PC-9 (cell line): ENCODE data around the gene TMEM135. TPM values are rescaled to one million over a fixed set of nuclear protein-coding genes. Genes with fewer than 3 reads are reported as not detected.
"Not testable (repeated sequence)": the region's sequence is repeated elsewhere in the genome, so short reads cannot be mapped to it uniquely, and the experiment has no call there.

Source experiments
- BruUV-seq: library from RNA; stranded (reverse); fragments of 400-500 nt; replicated peaks from 2 replicates; lab custom pipeline; 2021; lab: Mats Ljungman, UMichigan
- CTCF ChIA-PET: fragments of 300-600 bp; sonication (Branson Sonifier 250); formaldehyde crosslinking; loops from one replicate; lab custom pipeline; 2022; ENCODE audit warnings: antibody characterized with exemption; lab: Charles Lee
- POLR2A ChIA-PET: fragments of 300-600 bp; sonication (Branson Sonifier 250); formaldehyde crosslinking; loops from one replicate; lab custom pipeline; 2022; ENCODE audit warnings: antibody characterized with exemption; ENCODE audit not compliant: unreplicated experiment; lab: Charles Lee
- DNase-seq, 2 experiments: peaks; one replicate each; pipeline versions ENCODE4 v3.0.0 to v3.0.0-alpha.2; 2015 to 2022; ENCODE audit warnings: mixed read lengths in 1 of 2
- H2AFZ ChIP-seq: fragments of 200-600 bp; sonication (generic); 2 replicates; pipeline ENCODE4 v1.8.1; 2017; ENCODE audit warnings: antibody characterized with exemption
- H3F3A ChIP-seq: fragments of 200-600 bp; sonication (generic); 2 replicates; pipeline ENCODE4 v1.8.1; 2017; ENCODE audit warnings: antibody characterized with exemption, mild to moderate bottlenecking, low read depth; ENCODE audit not compliant: insufficient read depth
- H3K27ac ChIP-seq: fragments of 200-600 bp; sonication (generic); 2 replicates; pipeline ENCODE4 v1.6.1; 2016; ENCODE audit warnings: mixed run types
- H3K27me3 ChIP-seq: fragments of 200-600 bp; sonication (generic); 2 replicates; pipeline ENCODE4 v1.6.1; 2016; ENCODE audit warnings: low read depth, mixed run types; ENCODE audit not compliant: insufficient read depth
- H3K36me3 ChIP-seq: fragments of 200-600 bp; sonication (generic); 2 replicates; pipeline ENCODE4 v1.6.1; 2016; ENCODE audit warnings: low read depth, mixed run types
- H3K4me1 ChIP-seq: fragments of 200-600 bp; sonication (generic); replicated peaks from 2 replicates; pipeline ENCODE4 v1.6.1; 2016; ENCODE audit warnings: mixed run types; ENCODE audit not compliant: insufficient read depth
- H3K4me2 ChIP-seq: fragments of 200-600 bp; sonication (generic); 2 replicates; pipeline ENCODE4 v1.6.1; 2017; ENCODE audit warnings: mixed run types
- H3K4me3 ChIP-seq: fragments of 200-600 bp; sonication (generic); 2 replicates; pipeline ENCODE4 v1.6.1; 2016; ENCODE audit warnings: mixed run types
- H3K79me2 ChIP-seq: fragments of 200-600 bp; sonication (generic); 2 replicates; pipeline ENCODE4 v1.6.1; 2017; ENCODE audit warnings: low read depth, mixed run types
- H3K9me2 ChIP-seq: fragments of 200-600 bp; sonication (generic); 2 replicates; pipeline ENCODE4 v1.8.1; 2017; ENCODE audit warnings: mild to moderate bottlenecking; ENCODE audit not compliant: insufficient read depth
- H3K9me3 ChIP-seq: fragments of 200-600 bp; sonication (generic); 2 replicates; pipeline ENCODE4 v1.8.1; 2016; ENCODE audit warnings: low read depth; ENCODE audit not compliant: insufficient read depth
- H4K20me1 ChIP-seq: fragments of 200-600 bp; sonication (generic); 2 replicates; pipeline ENCODE4 v1.8.1; 2017; ENCODE audit not compliant: insufficient read depth
- EZH2 ChIP-seq: fragments of 200-600 bp; sonication (generic); IDR thresholded peaks from 2 replicates; pipeline ENCODE4 v1.8.0; 2017; ENCODE audit warnings: antibody characterized with exemption, low read depth
- intact Hi-C: fragments of 100-400 bp; cut with micrococcal nuclease; formaldehyde crosslinking; loops from one replicate; pipeline ENCODE4 v1.10.0; 2022; ENCODE audit not compliant: unreplicated experiment
- total RNA-seq: library from RNA; stranded (reverse); gene quantifications from 2 replicates; pipeline ENCODE4 v1.2.3, GENCODE V29; 2021
- TF ChIP-seq, protein P1 (sequence below): fragments of 200-600 bp; sonication (generic); conservative IDR thresholded peaks from 2 replicates; pipeline ENCODE4 v1.6.1; 2017; ENCODE audit warnings: mixed run types, antibody characterized with exemption, mild to moderate bottlenecking, moderate library complexity

The TMEM135 gene
- total RNA-seq, 1 experiment from 2014 or later = 42.0 TPM

DNA sequence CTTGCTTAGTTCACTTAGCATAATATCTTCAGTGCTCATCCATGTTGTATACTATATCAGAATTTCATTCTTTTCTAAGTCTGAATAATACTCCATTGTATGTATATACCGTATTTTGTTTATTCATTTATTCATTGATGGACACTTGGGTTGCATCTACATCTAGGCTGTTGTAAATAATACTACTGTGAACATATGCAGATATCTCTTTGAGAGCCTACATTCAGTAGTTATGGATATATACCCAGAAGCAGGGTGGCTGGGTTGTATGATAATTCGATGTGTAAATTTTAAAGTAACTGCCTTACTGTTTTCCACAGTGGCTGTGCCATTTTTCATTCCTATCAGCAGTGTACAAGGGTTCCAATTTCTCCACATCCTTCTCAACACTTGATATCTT lies 116.5 kb downstream of the TMEM135 start:
- BruUV-seq = no TSS peak
- ChIA-PET CTCF (no interaction called here), POLR2A (no interaction called here)
- Histone ChIP-seq H3K79me2 (0 out of 2 replicates have a peak, but pooled peaks cover 5% of the 10 kb centered on the region), H2AFZ (no peak overlapping the region), H3K4me3 (no peak overlapping the region), H3K27ac (no peak overlapping the region), H3F3A (0 out of 2 replicates have a peak, but pooled peaks cover 5% of the 10 kb centered on the region), H3K27me3 (no peaks in the 10 kb centered on the region), H3K9me2 (no peaks in the 10 kb centered on the region; the same call in 1 of the 2 replicates), H3K4me2 (no peak overlapping the region), H3K4me1 (no peaks in the 10 kb centered on the region; the same call in 1 of the 2 replicates), H4K20me1 (no peaks in the 10 kb centered on the region), H3K9me3 (peaks cover 3% of the 10 kb centered on the region; the same call in 1 of the 2 replicates), H3K36me3 (no peaks in the 10 kb centered on the region)
- TF ChIP-seq, protein P1, sequence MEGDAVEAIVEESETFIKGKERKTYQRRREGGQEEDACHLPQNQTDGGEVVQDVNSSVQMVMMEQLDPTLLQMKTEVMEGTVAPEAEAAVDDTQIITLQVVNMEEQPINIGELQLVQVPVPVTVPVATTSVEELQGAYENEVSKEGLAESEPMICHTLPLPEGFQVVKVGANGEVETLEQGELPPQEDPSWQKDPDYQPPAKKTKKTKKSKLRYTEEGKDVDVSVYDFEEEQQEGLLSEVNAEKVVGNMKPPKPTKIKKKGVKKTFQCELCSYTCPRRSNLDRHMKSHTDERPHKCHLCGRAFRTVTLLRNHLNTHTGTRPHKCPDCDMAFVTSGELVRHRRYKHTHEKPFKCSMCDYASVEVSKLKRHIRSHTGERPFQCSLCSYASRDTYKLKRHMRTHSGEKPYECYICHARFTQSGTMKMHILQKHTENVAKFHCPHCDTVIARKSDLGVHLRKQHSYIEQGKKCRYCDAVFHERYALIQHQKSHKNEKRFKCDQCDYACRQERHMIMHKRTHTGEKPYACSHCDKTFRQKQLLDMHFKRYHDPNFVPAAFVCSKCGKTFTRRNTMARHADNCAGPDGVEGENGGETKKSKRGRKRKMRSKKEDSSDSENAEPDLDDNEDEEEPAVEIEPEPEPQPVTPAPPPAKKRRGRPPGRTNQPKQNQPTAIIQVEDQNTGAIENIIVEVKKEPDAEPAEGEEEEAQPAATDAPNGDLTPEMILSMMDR = no peak
- TF ChIP-seq EZH2 = no peak
- intact Hi-C loops = no loop called here
- no peak for DNase-seq

DNA sequence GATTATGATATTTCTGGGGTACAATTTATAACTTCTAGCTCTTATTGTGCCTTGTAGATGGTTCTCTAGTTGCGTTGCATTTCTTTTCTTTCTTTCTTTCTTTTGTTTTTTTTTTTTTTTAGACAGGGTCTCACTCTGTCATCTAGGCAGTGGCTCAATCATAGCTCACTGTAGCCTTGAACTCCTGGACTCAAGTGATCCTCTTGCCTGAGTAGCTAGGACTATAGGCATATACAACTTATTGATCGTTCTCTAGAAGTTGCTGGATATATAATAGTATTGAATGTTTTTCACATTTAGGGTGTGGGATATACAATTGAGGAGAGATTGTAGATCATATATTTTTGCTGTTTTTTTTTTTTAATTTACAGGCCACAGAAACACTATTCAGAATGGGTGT lies 119.2 kb downstream of the TMEM135 start:
- H3K4me3 ChIP-seq = no peak overlapping the region
- H3K4me2 ChIP-seq = no peak overlapping the region
- H3K4me1 ChIP-seq = no peaks in the 10 kb centered on the region
- BruUV-seq = no TSS peak
- intact Hi-C loops = no loop called here
- no peaks in the 10 kb centered on the region for H3K27me3 ChIP-seq
- no peaks in the 10 kb centered on the region for H4K20me1 ChIP-seq
- POLR2A ChIA-PET = interaction anchor here (0.6 kb wide), 2 partner anchors 92 to 318 kb away, joined by 7 to 10 read pairs; no protein-coding TSS in a partner anchor
- no peak overlapping the region for H2AFZ ChIP-seq
- no peak for DNase-seq
- peaks cover 3% of the 10 kb centered on the region; the same call in 1 of the 2 replicates for H3K9me3 ChIP-seq
- H3F3A ChIP-seq = peaks cover 11% of the 10 kb centered on the region
- TF ChIP-seq, protein P1 = no peak
- no peak for TF ChIP-seq EZH2
- CTCF ChIA-PET = no interaction called here
- no peak overlapping the region for H3K27ac ChIP-seq
- H3K36me3 ChIP-seq = no peaks in the 10 kb centered on the region
- H3K79me2 ChIP-seq = 0 out of 2 replicates have a peak, but pooled peaks cover 5% of the 10 kb centered on the region
- no peaks in the 10 kb centered on the region; the same call in 1 of the 2 replicates for H3K9me2 ChIP-seq

DNA sequence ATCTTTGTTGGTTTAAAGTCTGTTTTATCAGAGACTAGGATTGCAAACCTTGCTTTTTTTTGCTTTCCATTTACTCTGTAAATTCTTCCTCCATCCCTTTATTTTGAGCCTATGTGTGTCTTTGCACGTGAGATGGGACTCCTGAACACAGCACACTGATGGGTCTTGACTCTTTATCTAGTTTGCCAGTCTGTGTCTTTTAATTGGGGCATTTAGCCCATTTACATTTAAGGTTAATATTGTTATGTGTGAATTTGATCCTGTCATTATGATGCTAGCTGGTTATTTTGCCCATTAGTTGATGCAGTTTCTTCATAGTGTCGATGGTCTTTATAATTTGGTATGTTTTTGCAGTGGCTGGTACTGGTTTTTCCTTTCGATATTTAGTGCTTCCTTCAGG lies 131.3 kb downstream of the TMEM135 start:
- BruUV-seq, H3K36me3 ChIP-seq, H3K27ac ChIP-seq, H3K4me2 ChIP-seq, H3K27me3 ChIP-seq, H3K9me2 ChIP-seq, CTCF ChIA-PET, H2AFZ ChIP-seq, H4K20me1 ChIP-seq, POLR2A ChIA-PET, H3K4me3 ChIP-seq, H3K9me3 ChIP-seq, DNase-seq, intact Hi-C loops: not testable (repeated sequence)
- H3K4me1 ChIP-seq = peaks cover 20% of the 10 kb centered on the region
- peaks cover 12% of the 10 kb centered on the region for H3F3A ChIP-seq
- H3K79me2 ChIP-seq = peaks cover 11% of the 10 kb centered on the region; the same call in 1 of the 2 replicates
